ENCODE results near the gene LMBR1. TPM values are rescaled to one million over a fixed set of nuclear protein-coding genes. Genes with fewer than 3 reads are reported as not detected.

LMBR1 gene
- total RNA-seq, 1 donor from 2014 or later, result 49.7 TPM

DNA sequence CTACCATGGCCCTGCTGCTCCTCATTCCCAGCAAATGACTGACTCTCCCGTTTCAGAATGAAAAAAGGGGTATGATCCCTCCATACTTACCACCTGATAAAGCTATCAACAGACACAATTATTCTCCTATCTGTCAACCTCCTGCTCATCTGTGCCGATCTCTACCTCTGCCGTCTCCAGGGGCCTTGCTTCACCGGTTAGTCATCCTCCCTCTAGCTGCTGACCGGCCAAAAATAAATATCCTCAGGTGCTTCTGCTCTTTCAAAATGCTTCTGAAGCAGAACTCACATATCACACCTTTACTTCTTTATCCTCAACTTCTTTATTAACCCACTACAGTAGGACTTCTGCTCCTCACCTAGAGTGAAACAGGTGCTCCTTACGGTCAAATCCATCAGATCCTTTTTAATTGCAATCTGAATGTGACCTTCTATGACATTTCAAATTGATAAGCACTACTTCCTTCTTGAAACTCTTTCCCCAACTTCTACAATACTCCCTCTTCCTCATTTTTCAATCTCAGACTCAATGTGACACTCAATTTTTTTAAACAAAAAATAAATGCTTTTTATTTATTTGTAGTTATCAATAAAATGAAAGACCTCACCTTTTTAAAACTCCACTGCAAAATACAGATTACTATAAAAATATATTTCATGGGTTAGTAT is 63.2 kb downstream of the LMBR1 start:
- Histone ChIP-seq H3K79me2 (ENCODE audit: insufficient read depth, low read length) (no peaks in the 10 kb centered on the region), H2AFZ (ENCODE audit: low read depth, low read length) (no peak overlapping the region), H4K20me1 (ENCODE audit: insufficient read depth, low read length) (no peaks in the 10 kb centered on the region), H3K36me3 (ENCODE audit: insufficient read depth, low read length) (no peaks in the 10 kb centered on the region), H3K4me3 (ENCODE audit: insufficient read depth, low read depth, low read length) (no peak overlapping the region), H3K27me3 (ENCODE audit: insufficient read depth, low read length) (no peaks in the 10 kb centered on the region), H3K4me1 (ENCODE audit: insufficient read depth, low read length) (no peaks in the 10 kb centered on the region), H3K4me2 (ENCODE audit: low read length) (no peak overlapping the region), H3K9me3 (ENCODE audit: insufficient read depth, low read depth, low read length) (no peaks in the 10 kb centered on the region), H3K27ac (ENCODE audit: low read depth, low read length) (no peak overlapping the region), H3K9ac (ENCODE audit: low read length) (no peak overlapping the region)
- H3K4me1 Mint-ChIP-seq (ENCODE audit: low read depth, unreplicated experiment), result no peaks in the 10 kb centered on the region
- TF ChIP-seq, protein P1, sequence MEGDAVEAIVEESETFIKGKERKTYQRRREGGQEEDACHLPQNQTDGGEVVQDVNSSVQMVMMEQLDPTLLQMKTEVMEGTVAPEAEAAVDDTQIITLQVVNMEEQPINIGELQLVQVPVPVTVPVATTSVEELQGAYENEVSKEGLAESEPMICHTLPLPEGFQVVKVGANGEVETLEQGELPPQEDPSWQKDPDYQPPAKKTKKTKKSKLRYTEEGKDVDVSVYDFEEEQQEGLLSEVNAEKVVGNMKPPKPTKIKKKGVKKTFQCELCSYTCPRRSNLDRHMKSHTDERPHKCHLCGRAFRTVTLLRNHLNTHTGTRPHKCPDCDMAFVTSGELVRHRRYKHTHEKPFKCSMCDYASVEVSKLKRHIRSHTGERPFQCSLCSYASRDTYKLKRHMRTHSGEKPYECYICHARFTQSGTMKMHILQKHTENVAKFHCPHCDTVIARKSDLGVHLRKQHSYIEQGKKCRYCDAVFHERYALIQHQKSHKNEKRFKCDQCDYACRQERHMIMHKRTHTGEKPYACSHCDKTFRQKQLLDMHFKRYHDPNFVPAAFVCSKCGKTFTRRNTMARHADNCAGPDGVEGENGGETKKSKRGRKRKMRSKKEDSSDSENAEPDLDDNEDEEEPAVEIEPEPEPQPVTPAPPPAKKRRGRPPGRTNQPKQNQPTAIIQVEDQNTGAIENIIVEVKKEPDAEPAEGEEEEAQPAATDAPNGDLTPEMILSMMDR (IDR thresholded peaks at IDR 0.05; ENCODE audit: insufficient read depth, low read depth, low read length), result no peak
- no peak for TF ChIP-seq EZH2 (IDR thresholded peaks at IDR 0.05; ENCODE audit: insufficient read depth, low read length)
- FAIRE-seq (no peak), DNase-seq (ENCODE audit: low read depth) (no peak)
- peaks cover 3% of the 10 kb centered on the region for H3K36me3 Mint-ChIP-seq (ENCODE audit: low read depth, unreplicated experiment)
- H3K27ac Mint-ChIP-seq (ENCODE audit: unreplicated experiment), result no peak overlapping the region
- no peak overlapping the region for H3K4me3 Mint-ChIP-seq (ENCODE audit: unreplicated experiment)
- no peaks in the 10 kb centered on the region for H3K9me3 Mint-ChIP-seq (ENCODE audit: unreplicated experiment)
- no peaks in the 10 kb centered on the region for H3K27me3 Mint-ChIP-seq (ENCODE audit: low read depth, unreplicated experiment)

DNA sequence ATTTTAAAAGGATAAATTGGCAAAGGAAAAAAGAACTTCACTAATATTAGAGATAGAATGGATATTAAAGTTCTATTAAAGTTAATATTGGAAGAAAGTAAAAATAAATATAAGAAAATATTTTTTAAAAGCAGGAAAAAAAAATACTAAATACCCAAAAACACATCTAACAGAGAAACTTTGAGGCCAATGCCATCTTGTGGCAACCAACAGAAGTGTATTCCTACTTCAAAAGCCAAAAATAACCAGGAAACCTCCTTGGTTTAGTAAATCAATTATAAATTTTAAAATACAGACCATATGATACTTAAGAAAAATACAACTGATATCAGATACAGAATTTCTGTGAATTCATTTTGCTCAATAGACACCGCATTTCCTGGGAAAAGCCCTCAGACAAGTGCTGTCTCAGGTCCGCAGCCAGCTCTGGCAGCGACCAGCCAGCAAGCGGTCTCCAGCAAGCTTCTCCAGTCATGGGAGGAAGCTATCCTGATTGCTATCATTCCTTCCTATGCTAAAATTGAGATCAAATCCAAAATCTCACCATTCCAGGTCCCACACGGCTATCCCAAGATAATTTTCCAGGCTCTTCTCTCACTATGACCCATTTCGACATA is 65.3 kb downstream of the LMBR1 start:
- no peak for DNase-seq (ENCODE audit: low read depth)
- H3K9me3 Mint-ChIP-seq (ENCODE audit: unreplicated experiment), result no peaks in the 10 kb centered on the region
- no peaks in the 10 kb centered on the region for H3K27me3 ChIP-seq (ENCODE audit: insufficient read depth, low read length)
- no peak overlapping the region for H3K9ac ChIP-seq (ENCODE audit: low read length)
- no peak overlapping the region for H3K27ac ChIP-seq (ENCODE audit: low read depth, low read length)
- H3K36me3 ChIP-seq (ENCODE audit: insufficient read depth, low read length), result no peaks in the 10 kb centered on the region
- no peak for TF ChIP-seq EZH2 (IDR thresholded peaks at IDR 0.05; ENCODE audit: insufficient read depth, low read length)
- TF ChIP-seq, protein P1 (IDR thresholded peaks at IDR 0.05; ENCODE audit: insufficient read depth, low read depth, low read length), result peak; percentile 54
- no peaks in the 10 kb centered on the region for H4K20me1 ChIP-seq (ENCODE audit: insufficient read depth, low read length)
- H3K79me2 ChIP-seq (ENCODE audit: insufficient read depth, low read length), result no peaks in the 10 kb centered on the region
- no peak overlapping the region for H2AFZ ChIP-seq (ENCODE audit: low read depth, low read length)
- H3K27me3 Mint-ChIP-seq (ENCODE audit: low read depth, unreplicated experiment), result no peaks in the 10 kb centered on the region
- no peaks in the 10 kb centered on the region for H3K4me1 Mint-ChIP-seq (ENCODE audit: low read depth, unreplicated experiment)
- no peak overlapping the region for H3K4me3 Mint-ChIP-seq (ENCODE audit: unreplicated experiment)
- H3K4me1 ChIP-seq (ENCODE audit: insufficient read depth, low read length), result no peaks in the 10 kb centered on the region
- H3K36me3 Mint-ChIP-seq (ENCODE audit: low read depth, unreplicated experiment), result peaks cover 3% of the 10 kb centered on the region
- H3K9me3 ChIP-seq (ENCODE audit: insufficient read depth, low read depth, low read length), result no peaks in the 10 kb centered on the region
- no peak overlapping the region for H3K4me3 ChIP-seq (ENCODE audit: insufficient read depth, low read depth, low read length)
- no peak for FAIRE-seq
- no peak overlapping the region for H3K4me2 ChIP-seq (ENCODE audit: low read length)
- no peak overlapping the region for H3K27ac Mint-ChIP-seq (ENCODE audit: unreplicated experiment)

DNA sequence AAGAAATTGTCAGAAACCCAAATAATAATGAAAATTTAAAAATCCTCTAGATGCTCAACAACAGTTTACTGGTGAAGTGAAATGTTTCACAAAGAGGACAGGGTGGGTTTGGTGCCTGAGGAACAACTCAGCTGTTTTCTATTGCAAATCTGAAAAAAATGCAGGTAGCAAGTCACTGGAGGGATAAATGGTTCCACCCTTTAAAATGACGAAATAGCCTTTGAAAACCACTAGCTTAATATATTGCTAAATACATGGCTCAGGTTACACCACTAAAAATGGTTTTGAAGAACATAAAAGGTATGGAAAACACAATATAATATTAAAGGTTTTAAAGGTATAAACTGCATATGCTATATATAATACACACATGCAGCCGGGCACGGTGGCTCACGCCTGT is 69.5 kb downstream of the LMBR1 start:
- no peak overlapping the region for H3K4me3 Mint-ChIP-seq (ENCODE audit: unreplicated experiment)
- H3K36me3 ChIP-seq (ENCODE audit: insufficient read depth, low read length), result no peaks in the 10 kb centered on the region
- no peaks in the 10 kb centered on the region for H3K9me3 ChIP-seq (ENCODE audit: insufficient read depth, low read depth, low read length)
- no peaks in the 10 kb centered on the region for H4K20me1 ChIP-seq (ENCODE audit: insufficient read depth, low read length)
- no peak overlapping the region for H3K4me3 ChIP-seq (ENCODE audit: insufficient read depth, low read depth, low read length)
- H3K27ac Mint-ChIP-seq (ENCODE audit: unreplicated experiment), result no peak overlapping the region
- H3K27me3 ChIP-seq (ENCODE audit: insufficient read depth, low read length), result no peaks in the 10 kb centered on the region
- no peaks in the 10 kb centered on the region for H3K27me3 Mint-ChIP-seq (ENCODE audit: low read depth, unreplicated experiment)
- H3K4me1 Mint-ChIP-seq (ENCODE audit: low read depth, unreplicated experiment), result no peaks in the 10 kb centered on the region
- no peaks in the 10 kb centered on the region for H3K9me3 Mint-ChIP-seq (ENCODE audit: unreplicated experiment)
- no peak overlapping the region for H2AFZ ChIP-seq (ENCODE audit: low read depth, low read length)
- DNase-seq (ENCODE audit: low read depth) (no peak), FAIRE-seq (no peak)
- TF ChIP-seq, protein P1 (IDR thresholded peaks at IDR 0.05; ENCODE audit: insufficient read depth, low read depth, low read length), result no peak
- no peak for TF ChIP-seq EZH2 (IDR thresholded peaks at IDR 0.05; ENCODE audit: insufficient read depth, low read length)
- peaks cover 4% of the 10 kb centered on the region for H3K36me3 Mint-ChIP-seq (ENCODE audit: low read depth, unreplicated experiment)
- no peak overlapping the region for H3K4me2 ChIP-seq (ENCODE audit: low read length)
- H3K79me2 ChIP-seq (ENCODE audit: insufficient read depth, low read length), result no peaks in the 10 kb centered on the region
- no peak overlapping the region for H3K9ac ChIP-seq (ENCODE audit: low read length)
- H3K4me1 ChIP-seq (ENCODE audit: insufficient read depth, low read length), result no peaks in the 10 kb centered on the region
- no peak overlapping the region for H3K27ac ChIP-seq (ENCODE audit: low read depth, low read length)

All from astrocyte (in vitro differentiated cells and primary cell).